GM21515 (cell line): ENCODE results near the gene MRPS27.

Source experiments
- ATAC-seq: cut with Tn5 transposase; IDR thresholded peaks from one replicate; pipeline ENCODE4 v1.9.1; 2021; ENCODE audit not compliant: unreplicated experiment

Gene MRPS27

DNA sequence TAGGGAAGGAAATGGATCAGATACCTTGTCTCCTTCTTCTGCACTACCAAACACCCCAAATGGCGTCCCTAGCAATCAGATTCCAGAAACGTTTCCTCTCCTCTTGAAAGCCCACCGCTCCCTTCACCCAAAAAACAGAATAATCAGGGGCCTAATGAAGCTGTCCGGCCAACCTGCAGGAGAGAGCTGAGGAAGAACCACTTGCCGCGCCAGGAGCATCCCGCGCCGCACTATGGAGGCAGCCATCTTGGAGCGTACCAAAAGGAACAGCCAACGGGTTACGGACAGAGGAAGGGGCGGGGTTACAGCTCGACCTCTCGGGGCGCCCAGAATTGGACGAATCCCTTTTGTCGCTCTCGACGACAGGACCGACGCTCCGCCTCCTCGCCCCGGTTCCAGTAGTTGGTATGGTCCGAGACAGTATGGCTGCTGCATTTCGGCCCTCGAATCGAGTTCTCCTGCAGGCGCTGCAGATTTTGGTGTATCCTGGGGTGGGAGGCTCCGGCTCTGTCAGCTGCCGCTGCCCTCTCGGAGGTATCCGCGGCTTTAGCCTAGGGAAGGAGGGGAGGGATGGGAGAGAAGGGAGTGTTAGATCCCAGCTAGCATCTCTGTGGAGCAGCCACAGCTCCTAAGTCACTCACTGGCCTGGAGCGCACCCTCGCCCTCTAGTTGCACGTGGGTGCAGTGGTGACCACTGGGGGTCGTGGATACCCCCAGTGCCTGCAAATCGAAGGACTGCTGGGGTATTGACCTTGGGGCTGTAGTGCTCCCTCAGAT lies at the start of gene MRPS27, which contains the start of gene PTCD2:
Gene MRPS27, minus strand, starts transcription at position 265 of the 777 bp plus-strand sequence. Its CDS starts 19 bp downstream, at position 246.
Gene PTCD2, plus strand, starts transcription at position 398 of the 777 bp plus-strand sequence. Its CDS starts 10 bp downstream, at position 408.
- ATAC-seq, result peak; percentile 98

DNA sequence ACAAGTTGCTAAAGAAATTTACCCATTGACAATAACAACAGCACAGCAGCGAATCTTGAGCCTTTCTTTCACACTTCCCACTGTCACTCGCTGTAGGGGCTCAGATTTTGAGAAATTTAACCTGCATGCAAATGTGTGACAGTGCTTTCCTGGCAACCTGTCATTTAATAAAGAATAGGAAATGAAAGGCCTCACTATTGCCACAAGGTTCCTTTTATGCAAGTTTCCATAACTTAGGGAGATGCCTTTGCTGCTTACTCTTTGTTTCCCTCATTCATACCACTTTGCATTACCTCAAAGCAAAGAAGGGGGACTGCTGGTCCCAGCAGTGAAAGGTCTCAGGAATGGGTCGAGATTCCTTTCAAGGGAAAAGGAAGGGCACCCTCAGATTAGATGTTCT lies 49.7 kb upstream of the MRPS27 start:
- ATAC-seq, result no peak

DNA sequence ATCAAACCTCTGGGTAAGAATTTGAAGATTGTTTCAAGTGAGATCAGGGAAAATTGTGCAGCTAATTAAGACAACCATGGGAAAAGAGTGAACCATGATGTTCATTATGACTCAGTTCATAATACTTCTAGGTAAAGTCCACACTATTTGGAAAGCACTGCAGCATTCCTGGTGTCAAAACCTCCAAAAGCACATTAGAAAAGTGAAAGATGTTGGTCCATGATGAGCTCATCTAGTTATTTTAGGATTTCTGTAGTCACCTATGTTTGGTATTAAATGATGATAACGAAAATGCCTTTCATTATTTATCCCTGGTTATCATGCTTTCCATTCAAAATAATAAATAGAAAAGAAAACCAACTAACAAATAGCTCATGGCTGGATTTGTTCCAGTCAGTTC lies 49.3 kb upstream of the MRPS27 start:
- ATAC-seq, result no peak

DNA sequence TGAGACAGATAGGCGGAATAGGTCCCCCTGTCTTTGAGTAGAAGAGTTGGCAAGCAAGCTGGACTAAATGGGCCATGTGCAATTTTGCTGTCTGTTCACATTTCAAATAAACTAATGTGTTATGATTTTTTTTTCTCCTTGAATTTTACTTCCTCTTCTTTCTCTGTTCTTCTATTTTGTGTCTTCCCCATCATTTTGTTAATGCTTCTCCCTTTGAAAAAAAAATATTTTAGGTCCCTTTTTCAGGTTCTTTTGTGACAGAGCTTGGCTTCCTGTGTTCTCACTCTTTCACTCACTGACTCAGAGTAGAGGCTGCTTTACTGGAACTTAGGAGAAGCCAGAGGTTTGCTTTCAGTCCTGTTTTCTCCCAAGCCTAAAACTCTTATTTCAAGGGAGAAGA lies 48.2 kb upstream of the MRPS27 start:
- no peak for ATAC-seq

DNA sequence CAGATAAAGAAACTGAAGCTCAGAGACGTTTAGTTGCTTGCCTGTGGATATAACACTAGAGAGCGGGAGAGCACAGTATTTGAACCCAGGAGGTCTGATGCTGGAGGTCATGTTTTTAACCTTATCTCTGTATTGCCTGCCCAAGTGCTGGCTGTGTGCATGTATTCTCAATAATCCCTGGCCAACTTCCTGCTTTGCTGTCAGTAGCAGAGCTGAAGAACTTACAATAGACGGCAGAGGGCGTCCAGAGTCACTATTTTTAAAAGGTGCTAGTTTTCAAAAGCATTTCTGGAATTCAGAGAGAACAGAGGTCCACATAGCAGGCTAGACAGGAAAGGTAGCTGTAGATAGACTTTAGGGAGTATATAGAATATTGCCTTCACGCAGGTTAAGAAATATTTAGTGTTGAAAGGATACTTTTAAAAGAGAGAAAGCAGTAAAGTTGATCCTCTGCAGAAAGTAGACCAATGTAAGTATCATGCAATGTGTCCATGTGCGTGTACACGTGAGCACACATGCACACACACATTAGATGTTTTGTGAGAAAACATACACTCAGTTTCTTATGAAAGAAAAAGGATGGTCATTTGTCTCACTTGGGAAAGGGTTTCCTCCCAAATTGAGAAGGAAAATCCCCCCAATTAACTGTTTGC lies 46.4 kb upstream of the MRPS27 start:
- peak; percentile 71 for ATAC-seq

DNA sequence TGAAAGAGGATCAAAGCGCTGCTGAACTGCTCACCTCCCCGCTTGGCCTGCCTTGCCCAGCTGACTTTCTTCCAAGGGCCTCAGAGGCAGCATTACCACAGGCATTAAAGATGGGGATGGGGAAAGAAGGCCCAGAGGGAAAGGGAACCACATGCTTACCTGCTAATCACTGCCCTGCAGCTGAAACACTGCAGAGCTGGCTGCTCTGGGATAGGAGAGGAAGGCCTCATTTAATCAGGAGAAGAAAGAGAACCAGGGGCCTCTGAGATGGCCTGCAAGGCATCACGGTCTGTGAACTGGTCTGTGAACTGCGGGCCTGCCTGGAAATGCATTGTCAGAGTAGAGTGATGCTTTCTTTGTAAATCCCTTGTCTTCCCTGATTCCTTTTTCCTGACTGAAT lies 44.9 kb upstream of the MRPS27 start:
- no peak for ATAC-seq

DNA sequence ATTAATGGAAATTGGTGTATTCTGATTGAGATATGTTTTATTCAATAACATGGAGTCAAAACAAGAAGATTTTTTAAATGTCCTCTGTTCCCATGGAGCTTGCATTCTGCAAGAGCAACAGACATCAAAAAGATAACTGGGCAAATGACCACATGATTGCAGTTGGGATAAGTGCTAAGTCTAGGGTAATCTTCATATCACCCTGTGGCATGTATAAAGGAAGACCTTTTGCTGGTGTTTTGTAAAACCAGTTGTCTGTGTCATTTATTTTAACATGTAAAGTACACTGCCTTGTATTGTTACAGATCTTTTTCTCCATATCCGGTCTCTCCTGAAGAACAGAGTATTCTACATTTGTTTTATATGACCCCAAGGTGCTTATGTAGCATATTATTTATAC lies 44.1 kb upstream of the MRPS27 start:
- no peak for ATAC-seq

DNA sequence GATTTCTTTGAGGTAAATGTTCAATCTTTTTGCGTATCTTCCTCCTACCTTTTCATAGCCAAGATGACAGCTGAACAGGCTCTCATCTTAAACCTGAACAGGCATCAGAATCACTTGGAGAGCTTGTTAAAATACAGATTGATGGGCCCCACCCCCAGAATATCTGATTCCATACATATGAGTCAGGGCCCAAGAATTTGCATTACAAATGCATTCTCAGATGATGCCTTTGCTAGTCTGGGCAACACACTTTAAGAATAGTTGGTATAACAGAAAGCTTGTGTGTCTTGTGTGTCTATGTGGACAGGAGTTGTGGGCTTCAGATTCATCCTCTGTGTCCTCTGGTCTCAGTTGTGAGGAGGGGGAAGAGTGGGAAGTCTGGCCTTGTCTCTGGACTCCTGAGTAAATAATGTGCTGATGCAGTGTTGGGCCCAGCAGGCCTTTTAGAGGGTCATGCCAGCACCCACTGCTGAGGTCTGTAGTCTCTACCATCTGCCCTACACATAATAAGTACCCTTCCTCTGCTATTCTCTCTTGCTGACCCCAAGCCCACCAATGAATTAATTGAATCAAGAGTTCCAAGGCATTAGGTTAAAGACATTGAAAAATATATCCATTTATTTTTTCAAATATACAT lies 43.2 kb upstream of the MRPS27 start:
- no peak for ATAC-seq

DNA sequence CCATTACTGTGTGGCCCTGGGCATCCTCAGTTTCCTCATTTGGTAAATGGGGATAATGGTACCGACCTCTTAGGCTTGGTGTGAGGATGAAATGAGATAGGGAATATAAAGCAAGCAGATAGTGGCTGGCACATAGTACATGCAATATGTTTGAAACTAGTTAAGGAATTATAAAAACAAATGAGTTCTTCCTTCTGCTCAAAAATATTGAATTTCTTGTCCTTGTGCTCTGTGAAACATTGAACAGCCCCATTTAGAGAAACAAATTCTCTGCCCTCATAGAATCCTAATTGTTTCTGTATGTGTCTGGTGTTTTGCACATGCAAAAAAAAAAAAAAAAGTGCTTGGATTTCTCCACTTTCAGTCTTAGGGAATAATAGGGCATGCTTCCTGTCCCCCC lies 39.8 kb upstream of the MRPS27 start:
- no peak for ATAC-seq

DNA sequence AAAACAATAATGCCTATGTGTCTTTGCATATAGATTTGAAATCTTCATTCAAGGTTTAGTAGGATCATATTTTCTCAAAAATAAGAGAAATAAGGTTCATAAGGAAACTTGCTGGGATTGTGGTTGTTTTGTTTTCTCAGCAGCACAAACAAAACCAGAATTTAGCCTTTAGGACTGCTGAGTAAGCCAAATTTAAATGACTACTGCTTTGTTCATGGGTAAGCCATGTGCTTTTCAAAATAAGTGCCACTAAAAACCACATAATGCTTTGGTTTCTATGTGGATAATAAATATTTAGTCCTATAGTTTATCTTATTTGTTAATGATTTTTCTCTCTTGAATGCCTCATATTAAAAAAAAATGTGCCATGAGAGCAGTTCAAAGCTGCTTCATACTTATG lies 38.9 kb upstream of the MRPS27 start:
- no peak for ATAC-seq

DNA sequence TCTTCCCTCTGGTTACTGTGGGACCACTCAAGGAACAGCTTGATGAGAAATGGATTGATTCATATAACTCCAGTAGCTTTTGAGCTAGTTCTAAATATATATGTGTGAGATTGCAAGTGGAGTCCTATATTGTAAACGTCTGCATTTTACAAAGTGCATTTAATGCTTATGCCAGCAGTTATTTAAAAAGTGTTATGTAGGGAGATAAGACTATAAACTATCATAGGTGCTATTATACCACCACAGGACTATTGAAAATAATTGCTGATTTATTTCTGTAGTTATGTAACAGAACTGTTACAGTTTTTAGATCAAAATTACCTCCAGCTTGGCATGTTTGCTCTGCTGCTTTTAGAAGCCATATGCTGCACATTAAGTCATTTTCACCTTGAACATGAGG lies 36.3 kb upstream of the MRPS27 start:
- no peak for ATAC-seq

DNA sequence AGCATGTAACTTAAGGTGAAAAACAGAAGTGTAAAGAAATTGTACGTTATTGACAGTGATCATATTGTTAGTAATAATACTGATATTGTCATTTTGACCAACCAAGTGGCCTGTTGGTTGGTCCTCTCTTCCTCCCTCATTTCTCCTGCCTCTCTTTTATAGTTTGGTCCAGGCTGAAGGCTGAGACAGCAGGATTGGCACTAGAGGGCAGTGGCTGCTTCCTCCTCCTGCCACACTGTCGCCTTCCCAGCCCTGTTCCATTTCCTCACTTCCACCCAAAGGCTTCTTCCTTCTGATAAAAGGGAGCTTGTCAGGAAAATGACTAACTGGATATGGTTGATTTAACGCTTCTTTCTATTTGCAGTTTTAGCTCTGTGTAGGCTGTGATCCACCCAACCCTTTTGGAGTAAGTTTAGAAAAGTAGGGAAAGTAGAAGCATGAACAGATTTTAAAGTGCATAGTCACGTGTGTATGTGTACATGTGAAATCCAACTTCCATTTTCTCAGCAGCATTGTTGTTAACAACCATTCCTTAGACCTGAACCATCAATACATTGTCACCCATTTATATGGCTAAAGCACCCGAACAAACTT lies 35.8 kb upstream of the MRPS27 start:
- no peak for ATAC-seq

DNA sequence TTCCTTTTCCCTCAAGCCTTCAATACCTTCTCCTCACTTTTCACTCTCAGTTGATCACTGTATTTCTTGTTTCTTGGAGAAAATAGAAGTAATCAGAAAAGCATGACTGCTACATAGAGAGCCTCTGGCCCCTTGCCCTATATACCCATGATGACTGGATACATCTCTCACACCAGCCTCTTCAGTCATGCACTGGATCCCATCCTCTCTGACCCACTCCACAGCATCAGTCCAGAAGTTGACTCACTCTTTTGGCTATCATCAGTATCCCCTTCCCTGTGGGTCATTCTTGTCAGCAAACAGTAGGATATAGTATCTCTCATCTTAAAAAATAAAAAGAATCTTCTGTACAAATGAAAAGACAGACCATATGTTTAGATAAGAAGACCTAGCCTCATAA lies 33.0 kb upstream of the MRPS27 start:
- ATAC-seq, result no peak

DNA sequence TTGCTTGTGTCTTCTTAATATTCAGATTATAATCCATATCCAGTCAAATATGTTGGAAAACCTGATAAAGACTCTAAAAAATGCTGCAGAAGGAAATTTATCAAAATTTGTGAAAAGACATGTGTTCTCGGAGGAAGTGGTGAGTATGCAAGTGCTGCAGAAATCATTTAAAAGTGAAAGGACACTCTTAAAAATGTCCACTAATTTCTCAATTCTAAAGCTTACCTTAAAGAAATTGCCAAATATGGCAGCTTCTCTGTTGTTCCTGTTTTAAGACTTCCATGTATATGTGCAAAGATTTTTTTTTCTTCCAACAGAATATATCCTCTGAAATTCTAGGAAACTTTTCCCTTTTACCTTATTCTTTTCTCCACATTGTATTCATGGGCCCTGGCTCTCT lies 32.6 kb upstream of the MRPS27 start:
- ATAC-seq, result no peak

DNA sequence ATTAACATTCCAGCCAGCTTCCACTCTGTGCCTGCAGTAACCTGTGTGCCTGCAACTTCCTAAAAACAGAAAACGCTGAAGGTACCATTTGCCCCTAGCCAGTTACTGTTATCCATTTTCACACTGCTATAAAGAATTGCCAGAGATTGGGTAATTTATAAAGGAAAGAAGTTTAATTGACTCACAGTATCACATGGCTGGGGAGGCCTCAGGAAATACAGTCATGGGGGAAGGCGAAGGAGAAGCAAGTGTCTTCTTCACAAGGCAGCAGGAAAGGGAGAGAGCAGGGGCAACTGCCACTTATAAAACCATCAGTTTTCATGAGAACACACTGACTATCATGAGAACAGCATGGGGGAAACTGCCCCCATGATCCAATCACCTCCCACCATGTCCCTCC lies 31.3 kb upstream of the MRPS27 start:
- ATAC-seq, result no peak

DNA sequence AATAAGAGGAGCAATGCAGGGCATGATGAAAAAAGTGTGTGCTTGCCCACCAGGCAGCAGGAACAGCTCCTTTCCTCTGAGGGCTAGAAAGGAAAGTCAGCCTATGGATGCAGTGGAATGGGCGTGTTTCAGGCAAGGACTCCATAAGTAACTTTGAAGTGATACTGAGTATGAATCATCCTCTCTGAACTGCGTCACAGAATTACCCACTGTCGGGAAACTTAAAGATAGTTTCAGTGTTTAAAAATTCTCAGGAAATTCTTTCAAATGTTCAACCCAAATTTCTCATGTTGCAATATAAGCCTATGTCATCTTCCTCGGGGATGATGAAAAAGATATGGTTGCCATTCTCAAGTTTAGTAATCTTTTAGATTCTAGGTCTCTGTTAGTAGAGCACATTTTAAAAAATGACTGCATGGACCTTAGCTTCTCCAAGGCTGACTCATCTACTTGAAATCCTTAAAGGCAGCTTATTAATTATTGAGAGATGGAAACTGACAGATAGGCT lies 27.8 kb upstream of the MRPS27 start:
- ATAC-seq, result no peak

DNA sequence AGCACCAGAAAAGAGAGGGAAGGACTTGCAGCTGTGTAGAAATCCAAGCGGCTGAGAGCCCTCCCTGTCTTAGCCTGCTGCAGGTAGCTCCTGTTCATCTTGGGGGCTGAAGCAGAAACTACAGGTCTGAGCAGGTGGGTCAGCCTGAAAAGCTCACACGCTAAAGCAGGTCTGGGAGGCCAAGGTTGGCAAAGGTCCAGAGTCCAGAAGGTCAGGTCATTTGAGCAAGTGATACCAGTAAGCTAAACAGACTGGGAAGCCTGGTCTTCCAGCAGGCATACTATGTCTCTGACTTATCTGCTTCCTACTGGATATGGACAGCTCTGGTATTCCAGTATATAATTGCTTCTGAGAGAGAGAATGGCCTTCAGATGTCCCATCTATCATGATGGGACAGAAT lies 26.4 kb upstream of the MRPS27 start:
- no peak for ATAC-seq

DNA sequence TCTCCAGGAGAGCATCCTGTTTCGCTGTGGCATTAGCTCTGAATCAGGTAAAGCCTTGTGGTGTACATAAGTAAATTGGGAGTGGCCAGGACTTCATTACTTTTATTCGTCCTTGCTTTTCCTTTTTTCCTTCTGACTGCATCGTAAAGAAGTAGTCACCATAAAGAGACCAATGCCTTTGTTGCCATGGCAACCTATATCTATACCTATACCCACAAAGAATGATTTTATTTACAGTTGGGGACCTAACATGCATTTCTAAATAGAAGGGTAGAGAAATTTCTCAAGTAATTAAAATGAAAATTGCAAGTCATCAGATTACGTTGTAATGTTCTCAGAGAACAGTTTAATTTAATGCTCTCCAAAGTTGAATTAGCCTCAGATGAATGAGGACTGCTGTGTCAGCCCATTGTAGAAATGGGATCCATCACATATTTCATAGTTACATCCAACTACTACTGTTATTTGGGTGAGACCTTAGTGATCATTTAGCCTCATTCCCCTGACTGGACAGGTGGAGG lies 18.7 kb upstream of the MRPS27 start:
- ATAC-seq, result no peak

DNA sequence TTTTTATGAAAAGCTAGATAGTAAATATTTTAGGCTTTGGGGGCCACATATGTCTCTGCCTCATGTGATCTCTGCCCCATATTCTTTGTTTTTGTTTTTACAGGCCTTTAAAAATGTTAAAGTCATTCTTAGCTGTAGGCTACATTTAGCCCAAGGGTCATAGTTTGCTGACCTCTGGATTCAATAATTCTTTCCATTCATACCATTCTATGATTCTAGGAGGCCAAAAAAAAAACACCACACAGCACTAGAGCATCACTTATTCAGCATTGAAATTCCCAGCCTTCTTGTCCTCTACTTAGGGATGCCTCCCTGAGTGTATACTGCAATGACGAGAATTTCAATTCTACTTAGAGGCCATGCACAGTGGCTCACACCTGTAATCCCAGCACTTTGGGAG lies 17.1 kb upstream of the MRPS27 start:
- no peak for ATAC-seq

DNA sequence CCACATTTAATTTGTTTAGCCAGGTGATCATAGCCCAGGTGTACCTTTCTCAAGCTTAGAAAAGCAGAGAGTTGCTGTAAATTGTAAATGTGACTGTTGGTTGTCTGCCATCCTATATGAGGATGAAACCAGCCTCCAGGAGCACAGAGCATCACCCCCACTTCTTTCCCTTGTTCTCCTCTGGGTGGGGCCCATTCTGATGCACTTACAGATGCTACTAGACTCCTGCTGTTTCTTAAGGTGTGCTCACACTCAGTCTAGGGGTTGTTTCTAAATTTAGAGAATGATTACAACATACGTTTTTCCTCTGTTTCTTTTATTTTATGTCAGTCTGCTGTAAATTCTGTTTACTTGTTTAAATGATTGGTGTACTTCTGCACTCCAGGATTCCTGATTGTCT lies 10.7 kb upstream of the MRPS27 start:
- ATAC-seq, result no peak

DNA sequence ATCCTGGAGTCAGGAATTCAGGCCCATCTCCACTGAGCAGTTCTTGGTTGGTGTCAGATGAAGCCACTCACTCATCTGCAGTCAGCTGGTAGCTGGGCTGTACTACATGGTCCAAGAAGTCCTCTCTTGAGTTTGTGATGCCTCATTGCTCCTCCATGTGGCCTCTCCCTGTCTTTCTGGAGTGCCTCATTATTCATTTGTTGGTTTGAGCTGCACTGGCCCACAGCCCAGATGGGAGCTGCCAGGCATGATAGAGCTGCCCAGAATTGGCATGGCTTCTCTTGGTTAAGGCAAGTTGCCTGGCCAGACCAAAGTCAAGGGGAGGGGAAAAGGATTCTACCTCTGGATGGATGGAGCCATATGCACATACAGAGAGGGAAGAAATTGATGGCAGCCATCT lies 8.1 kb upstream of the MRPS27 start:
- no peak for ATAC-seq
